OCI-LY7 (cell line): ENCODE results near the gene WSB2. TPM values are rescaled to one million over a fixed set of nuclear protein-coding genes. Genes with fewer than 3 reads are reported as not detected.

Source experiments
- BruUV-seq: library from RNA; stranded (reverse); fragments of 400-500 nt; replicated peaks from 2 replicates; lab custom pipeline; 2021; lab: Mats Ljungman, UMichigan
- CTCF ChIA-PET: fragments of 300-600 bp; sonication (Branson Sonifier 250); formaldehyde crosslinking; loops from one replicate; lab custom pipeline; 2022; ENCODE audit warnings: antibody characterized with exemption; ENCODE audit not compliant: unreplicated experiment; lab: Charles Lee
- POLR2A ChIA-PET: fragments of 300-600 bp; sonication (Branson Sonifier 250); formaldehyde crosslinking; loops from one replicate; lab custom pipeline; 2022; ENCODE audit warnings: antibody characterized with exemption; lab: Charles Lee
- DNase-seq: peaks from one replicate; pipeline ENCODE4 v3.0.0-alpha.2; 2015; ENCODE audit warnings: low spot score
- H2AFZ ChIP-seq: fragments of 200-600 bp; sonication (generic), shearing (Covaris generic); 2 replicates; pipeline ENCODE4 v1.6.1; 2014; ENCODE audit warnings: mild to moderate bottlenecking, antibody characterized with exemption, low read length, moderate library complexity
- H3K27ac ChIP-seq: fragments of 200-600 bp; sonication (generic); 2 replicates; pipeline ENCODE4 v1.5.1; 2014; ENCODE audit warnings: mixed run types, low read depth, mild to moderate bottlenecking, moderate library complexity, low read length, inconsistent platforms; ENCODE audit not compliant: poor library complexity, severe bottlenecking
- H3K36me3 ChIP-seq: fragments of 200-600 bp; sonication (generic); 2 replicates; pipeline ENCODE4 v1.6.1; 2014; ENCODE audit warnings: mild to moderate bottlenecking, antibody characterized with exemption, low read length, moderate library complexity, mixed read lengths; ENCODE audit not compliant: insufficient read depth
- H3K4me1 ChIP-seq: fragments of 200-600 bp; sonication (generic); 2 replicates; pipeline ENCODE4 v1.5.1; 2014; ENCODE audit warnings: mild to moderate bottlenecking, low read length; ENCODE audit not compliant: insufficient read depth, poor library complexity, severe bottlenecking
- H3K4me2 ChIP-seq: fragments of 200-600 bp; sonication (generic); 2 replicates; pipeline ENCODE4 v1.6.1; 2014; ENCODE audit warnings: mild to moderate bottlenecking, low read length
- H3K4me3 ChIP-seq: fragments of 200-600 bp; sonication (generic); 2 replicates; pipeline ENCODE4 v1.5.1; 2014; ENCODE audit warnings: mild to moderate bottlenecking, low read depth, low read length; ENCODE audit not compliant: poor library complexity, severe bottlenecking
- H3K79me2 ChIP-seq: fragments of 200-600 bp; sonication (generic); 2 replicates; pipeline ENCODE4 v1.6.1; 2016; ENCODE audit warnings: low read depth, mild to moderate bottlenecking, low read length, moderate library complexity, mixed read lengths; ENCODE audit not compliant: insufficient read depth
- H3K9me2 ChIP-seq: fragments of 200-600 bp; sonication (generic); 2 replicates; pipeline ENCODE4 v1.6.1; 2016; ENCODE audit warnings: mild to moderate bottlenecking, low read length, mixed read lengths; ENCODE audit not compliant: insufficient read depth
- H3K9me3 ChIP-seq: fragments of 200-600 bp; sonication (generic); 2 replicates; pipeline ENCODE4 v1.6.1; 2014; ENCODE audit warnings: mild to moderate bottlenecking, mixed run types, low read length, mixed read lengths
- H4K20me1 ChIP-seq: fragments of 200-600 bp; sonication (generic); 2 replicates; pipeline ENCODE4 v1.6.1; 2014; ENCODE audit warnings: mild to moderate bottlenecking, antibody characterized with exemption, low read length, moderate library complexity, mixed read lengths; ENCODE audit not compliant: insufficient read depth
- CTCF ChIP-seq: fragments of 200-600 bp; sonication (generic); conservative IDR thresholded peaks from 2 replicates; pipeline ENCODE4 v1.5.1; 2014; ENCODE audit warnings: mild to moderate bottlenecking, antibody characterized with exemption, low read length, moderate library complexity, mixed read lengths
- EZH2phosphoT487 ChIP-seq: fragments of 200-600 bp; sonication (generic); IDR thresholded peaks from 2 replicates; pipeline ENCODE4 v1.6.1; 2018; ENCODE audit warnings: low read depth, borderline replicate concordance, mild to moderate bottlenecking, mixed run types, antibody characterized with exemption, low read length, moderate library complexity, mixed read lengths
- intact Hi-C: fragments of 100-400 bp; cut with micrococcal nuclease; formaldehyde crosslinking; loops from one replicate; pipeline ENCODE4 v1.10.0; 2022; ENCODE audit not compliant: unreplicated experiment
- total RNA-seq, 2 experiments: library from RNA; depleted of rRNA in 1 of 2; stranded (reverse); fragments of >200 nt in 1 of 2; shearing (Covaris generic) in 1 of 2; gene quantifications; 2 replicates each; pipeline ENCODE4 v1.2.3, GENCODE V29; 2014 to 2022

WSB2 gene
- total RNA-seq, 2 experiments from 2014 or later, result 31.9 to 34.4 TPM

GRCh38 chr12:118053071-118053985 is 7.7 kb downstream of the WSB2 start:
- H3K79me2 ChIP-seq, result no peaks in the 10 kb centered on the region
- H3K9me3 ChIP-seq, result no peaks in the 10 kb centered on the region
- intact Hi-C loops, result no loop called here
- H3K36me3 ChIP-seq, result peaks cover 37% of the 10 kb centered on the region
- DNase-seq, result no peak
- no peaks in the 10 kb centered on the region for H3K4me1 ChIP-seq
- TF ChIP-seq EZH2phosphoT487 (no peak), CTCF (no peak)
- no peak overlapping the region for H3K4me3 ChIP-seq
- CTCF ChIA-PET, result no interaction called here
- no peaks in the 10 kb centered on the region for H4K20me1 ChIP-seq
- POLR2A ChIA-PET, result interaction anchor here (1.8 kb wide), 1 partner anchor 11 kb away, joined by 9 read pairs; no protein-coding TSS in a partner anchor
- no peaks in the 10 kb centered on the region for H3K9me2 ChIP-seq
- no peak overlapping the region for H3K4me2 ChIP-seq
- H3K27ac ChIP-seq, result no peak overlapping the region
- no peak overlapping the region for H2AFZ ChIP-seq
- BruUV-seq, result no TSS peak

GRCh38 chr12:118052324-118053070 is 8.5 kb downstream of the WSB2 start:
- ChIA-PET CTCF (no interaction called here), POLR2A (no interaction called here)
- Histone ChIP-seq H3K79me2 (no peaks in the 10 kb centered on the region), H3K36me3 (peaks cover 37% of the 10 kb centered on the region), H3K27ac (no peak overlapping the region), H3K9me3 (no peaks in the 10 kb centered on the region), H3K4me2 (no peak overlapping the region), H4K20me1 (no peaks in the 10 kb centered on the region), H3K4me1 (no peaks in the 10 kb centered on the region), H2AFZ (no peak overlapping the region), H3K4me3 (no peak overlapping the region), H3K9me2 (no peaks in the 10 kb centered on the region)
- DNase-seq, result no peak
- intact Hi-C loops, result no loop called here
- no TSS peak for BruUV-seq
- TF ChIP-seq EZH2phosphoT487 (no peak), CTCF (no peak)
